DMS 273 treated with DMSO at 0.1 percent for 48 hours (cell line): ENCODE measurements around the gene CCDC188.
"Not testable (repeated sequence)": the region's sequence is repeated elsewhere in the genome, so short reads cannot be mapped to it uniquely, and the experiment has no call there.

Experiments used
- DNase-seq: peaks from one replicate; lab custom pipeline; 2025; lab: John Stamatoyannopoulos, UW

Gene CCDC188

DNA sequence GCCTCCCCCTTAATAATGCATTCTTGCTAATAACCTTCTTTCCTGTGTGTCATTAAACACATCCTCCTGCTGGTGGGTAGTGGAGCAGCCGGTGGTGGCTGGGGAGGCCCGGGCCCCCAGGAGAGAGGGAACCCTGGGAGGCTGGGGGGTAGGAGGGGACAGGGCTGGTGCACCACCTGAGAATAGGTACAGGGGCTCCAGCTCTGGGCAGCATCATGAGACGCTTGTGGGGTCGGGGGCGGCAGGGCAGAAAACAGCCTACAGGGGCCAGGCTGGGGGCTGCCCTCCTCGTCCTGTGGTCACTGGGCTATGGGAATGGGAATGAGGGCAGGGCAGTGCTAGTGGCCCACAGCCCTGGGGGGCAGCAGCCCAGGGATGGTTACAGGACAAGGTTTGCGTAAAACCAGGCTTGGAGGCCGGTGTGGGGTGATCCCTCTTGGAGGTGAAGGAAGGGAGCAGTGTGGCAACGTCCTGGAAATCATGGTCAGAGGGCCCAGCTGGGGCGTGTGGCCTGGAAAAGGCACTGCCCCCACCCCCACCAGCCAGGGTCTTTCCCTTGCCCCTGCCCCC lies 18.5 kb upstream of the CCDC188 start:
- DNase-seq, result no peak

DNA sequence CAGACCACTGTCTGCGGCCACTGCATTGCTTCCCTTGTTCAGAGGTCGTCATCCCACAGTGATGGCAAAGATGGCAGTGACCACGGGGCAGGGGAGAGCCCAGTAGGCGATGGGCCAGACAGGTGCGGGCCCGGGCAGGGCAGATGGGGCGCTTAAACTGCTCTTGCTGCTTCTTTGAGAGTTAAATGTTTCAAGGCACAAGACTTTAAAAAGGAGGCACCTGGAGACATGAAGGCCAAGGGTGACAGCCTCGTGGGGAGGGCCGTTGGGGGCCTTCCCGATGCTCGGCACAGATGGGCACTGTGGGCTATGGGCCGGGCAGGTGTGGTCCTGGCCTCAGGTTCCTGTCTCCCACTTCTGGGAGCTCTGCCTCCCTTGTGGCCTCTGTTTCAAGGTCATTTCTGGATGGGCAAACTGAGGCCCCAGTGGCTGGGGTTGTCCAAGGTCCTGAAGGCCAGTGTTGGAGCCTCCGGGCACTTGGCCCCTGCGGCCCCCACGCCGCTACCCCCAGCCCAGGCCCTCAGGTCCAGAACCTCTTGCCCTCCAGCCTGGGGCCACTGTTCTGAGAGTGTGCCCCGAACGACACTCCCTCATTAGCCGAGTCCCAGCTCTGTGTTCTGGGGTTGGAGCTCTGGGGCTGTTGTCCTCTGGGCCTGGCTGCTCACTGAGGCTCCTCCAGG lies 16.9 kb upstream of the CCDC188 start:
- no peak for DNase-seq

DNA sequence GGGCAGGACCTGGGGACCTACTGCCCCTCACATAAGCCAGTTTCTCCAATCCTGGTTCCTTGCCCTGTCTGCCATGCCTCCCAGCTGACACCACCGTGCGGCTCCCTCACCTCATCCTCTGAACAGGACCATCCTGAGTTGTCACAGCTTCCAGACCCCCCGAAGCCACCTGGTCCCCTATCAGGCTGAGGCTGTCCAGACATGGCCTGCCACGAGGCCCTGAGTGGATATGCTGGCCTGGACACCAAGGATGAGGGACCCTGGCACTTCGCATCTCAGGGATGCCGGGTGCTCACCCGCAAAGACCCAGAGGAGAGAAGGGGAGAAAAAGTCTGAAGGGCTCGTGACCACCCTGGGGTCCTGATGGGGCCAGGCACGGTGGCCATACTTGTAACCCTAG lies 15.8 kb upstream of the CCDC188 start:
- no peak for DNase-seq

GRCh38 chr22:20165913-20166312 lies 15.1 kb upstream of the CCDC188 start:
- DNase-seq, result no peak

- DNase-seq, result no peak
Measured at GRCh38 chr22:20165421-20165820, 14.6 kb upstream of the CCDC188 start.

DNA sequence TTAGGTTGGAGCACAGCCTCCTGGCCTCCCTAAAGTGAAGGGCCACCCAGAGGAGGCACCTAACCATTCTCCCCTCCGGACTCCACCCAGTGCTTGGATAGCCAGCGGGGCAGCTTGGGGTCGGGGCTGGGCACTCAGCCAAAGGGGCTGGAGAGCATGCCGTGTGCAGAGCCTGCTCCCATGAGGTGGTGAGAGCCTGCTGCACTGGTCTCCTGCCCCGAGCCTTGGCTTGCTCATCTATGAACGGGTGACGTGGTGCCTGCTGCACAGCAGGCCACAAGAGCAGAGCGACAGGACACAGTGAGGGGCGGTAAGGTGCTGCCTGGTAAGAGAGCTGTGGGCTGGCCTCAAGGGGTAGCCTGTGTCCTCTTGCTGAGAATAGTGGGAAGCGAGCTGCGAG lies 14.0 kb upstream of the CCDC188 start:
- no peak for DNase-seq

DNA sequence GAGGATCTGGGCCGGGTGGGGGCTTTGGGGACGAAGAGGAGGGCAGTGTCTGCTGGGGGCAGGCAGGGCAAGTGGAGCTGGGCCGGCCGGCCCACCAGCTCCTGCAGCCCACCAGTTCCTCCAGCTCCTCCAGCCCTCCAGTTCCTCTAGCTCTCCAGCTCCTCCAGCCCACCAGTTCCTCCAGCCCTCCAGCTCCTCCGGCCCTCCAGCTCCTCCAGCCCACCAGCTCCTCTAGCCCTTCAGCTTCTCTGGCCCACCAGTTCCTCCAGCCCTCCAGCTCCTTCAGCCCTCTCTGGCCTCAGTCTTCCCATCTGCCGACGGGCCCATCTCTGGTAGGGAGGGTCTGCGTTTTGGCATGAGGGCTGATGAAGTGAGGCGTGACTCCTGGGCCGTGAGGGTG lies 9.2 kb upstream of the CCDC188 start:
- DNase-seq, result no peak

- not testable (repeated sequence) for DNase-seq
Measured at GRCh38 chr22:20159531-20159930, 8.7 kb upstream of the CCDC188 start.

DNA sequence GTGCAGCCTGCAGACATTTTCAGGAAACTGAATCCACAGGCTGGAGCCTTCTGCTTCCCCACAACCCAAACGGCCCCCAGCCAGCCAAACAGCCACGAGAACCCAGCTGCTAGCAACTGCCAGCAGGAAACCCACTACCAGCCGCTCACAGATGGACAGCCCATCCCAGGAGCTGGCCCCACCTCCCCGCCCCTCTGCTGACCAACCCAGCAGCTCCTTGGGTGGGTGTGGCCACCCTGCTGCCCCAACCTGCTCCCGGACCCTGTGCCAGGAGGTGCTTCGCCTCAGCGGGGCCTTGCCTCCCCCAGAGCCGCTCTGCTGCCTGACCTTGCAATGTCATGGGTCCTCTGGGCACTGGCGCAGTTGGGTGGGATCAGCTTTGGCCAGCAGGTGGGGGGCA lies 8.2 kb upstream of the CCDC188 start:
- DNase-seq, result peak; percentile 3

DNA sequence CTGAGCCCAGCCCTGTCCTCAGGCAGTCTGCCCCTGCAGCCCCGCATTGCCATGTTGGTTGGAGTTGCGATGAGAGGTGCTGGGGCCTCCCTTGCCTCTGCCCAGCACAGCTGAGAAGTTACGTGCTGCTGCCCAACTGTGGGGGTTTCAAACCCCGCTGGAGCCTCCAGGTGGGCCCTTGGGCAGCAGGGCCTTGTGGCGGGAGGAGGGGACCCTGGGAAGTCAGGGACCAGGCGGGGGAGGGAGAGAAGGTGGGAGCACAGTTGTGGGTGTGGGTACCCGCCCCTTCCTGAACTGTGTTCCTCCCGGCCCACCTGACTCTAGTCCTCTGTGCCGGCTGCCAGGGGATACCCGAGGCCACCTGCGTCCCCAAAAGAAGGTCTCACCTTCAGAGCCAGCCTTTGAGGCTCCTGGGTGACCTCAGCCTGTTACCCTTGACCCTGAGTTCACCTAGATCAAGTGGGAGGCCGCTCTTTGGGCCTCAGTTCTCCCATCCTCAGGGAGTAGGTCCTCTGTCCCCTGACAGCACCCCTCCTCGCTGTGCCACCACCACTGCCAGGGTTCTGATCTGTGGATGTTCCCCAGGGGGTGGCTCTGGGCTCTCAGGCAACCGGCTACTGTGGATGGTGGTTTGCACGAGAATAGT lies 7.7 kb upstream of the CCDC188 start:
- DNase-seq, result no peak

GRCh38 chr22:20157430-20158183 lies 6.8 kb upstream of the CCDC188 start:
- DNase-seq, result no peak

DNA sequence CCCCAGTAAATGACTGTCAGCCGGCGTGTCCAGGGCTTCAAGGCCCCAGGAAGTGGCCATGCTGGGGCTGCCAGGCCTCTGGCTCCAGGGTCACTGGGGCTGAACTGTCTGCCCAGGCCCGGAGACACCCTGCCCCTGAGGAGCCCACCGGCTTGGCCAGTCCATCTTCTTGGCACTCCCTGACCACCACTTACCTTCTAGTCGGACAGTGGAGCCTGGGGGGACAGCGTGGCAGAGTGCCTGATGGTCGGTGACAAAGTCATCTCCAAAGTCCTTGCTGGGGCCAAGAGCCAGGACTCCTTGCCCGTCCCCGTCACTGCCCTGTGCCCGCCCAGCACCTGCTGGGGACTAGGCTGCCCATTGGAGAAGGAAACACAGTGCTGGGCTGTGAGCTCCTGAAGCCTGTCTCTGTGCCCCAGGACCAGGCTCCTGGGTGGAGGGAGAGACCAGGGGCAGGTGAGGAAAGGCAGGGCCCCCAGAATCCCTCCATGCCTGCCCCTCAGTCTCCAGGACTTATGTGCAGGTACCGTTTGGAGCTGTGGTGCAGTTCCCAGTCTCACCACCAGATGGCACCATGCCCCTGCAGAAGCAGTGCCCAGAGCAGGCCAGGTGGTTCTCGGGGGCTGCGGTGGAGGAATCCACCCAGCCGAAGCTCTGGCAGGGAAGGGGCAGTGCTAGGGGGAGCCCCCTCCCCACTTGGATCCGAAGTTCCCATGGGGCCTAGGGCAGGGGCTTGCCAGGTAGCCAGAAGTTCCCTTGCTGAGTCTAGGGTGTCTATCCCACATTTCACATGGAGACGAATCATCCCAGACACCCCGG lies 6.0 kb upstream of the CCDC188 start:
- no peak for DNase-seq

- no peak for DNase-seq
Measured at GRCh38 chr22:20156042-20156389, 5.2 kb upstream of the CCDC188 start.

DNA sequence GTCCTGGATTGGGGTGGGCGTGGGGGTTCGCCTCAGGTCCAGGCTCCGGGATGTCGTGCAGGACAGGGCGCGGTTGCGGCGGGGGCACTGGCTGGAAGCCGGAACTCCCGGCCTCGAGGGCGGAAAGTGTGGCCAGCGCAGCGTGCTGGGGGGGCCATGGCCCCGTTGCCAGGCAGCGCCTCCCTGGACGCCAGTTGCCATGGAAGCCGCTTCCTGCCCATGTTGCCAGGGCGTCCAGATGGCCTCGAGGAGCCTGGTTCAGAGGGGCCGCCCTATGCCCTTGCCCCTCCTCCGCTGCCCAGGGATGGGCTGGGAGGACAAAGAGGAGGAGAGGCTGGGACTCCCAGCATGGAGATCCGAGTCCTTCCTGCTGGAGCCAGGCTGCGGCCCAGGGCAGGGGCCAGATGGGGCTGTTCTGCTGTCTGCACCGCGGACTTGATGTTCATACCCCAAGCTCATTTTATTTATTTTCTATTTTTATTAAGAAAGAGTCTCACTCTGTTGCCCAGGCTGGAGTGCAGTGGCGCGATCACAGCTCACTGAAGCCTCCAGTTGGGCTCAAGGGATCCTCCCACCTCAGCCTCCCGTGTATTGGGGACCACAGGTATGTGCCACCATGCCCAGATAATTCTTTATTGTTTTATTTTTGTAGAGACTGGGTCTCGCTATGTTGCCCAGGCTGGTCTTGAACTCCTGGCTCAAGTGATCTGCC lies 4.6 kb upstream of the CCDC188 start:
- peak; percentile 75 for DNase-seq

- DNase-seq, result no peak
Measured at GRCh38 chr22:20154602-20155187, 3.8 kb upstream of the CCDC188 start.

GRCh38 chr22:20153945-20154344 lies 3.1 kb upstream of the CCDC188 start:
- DNase-seq, result no peak

DNA sequence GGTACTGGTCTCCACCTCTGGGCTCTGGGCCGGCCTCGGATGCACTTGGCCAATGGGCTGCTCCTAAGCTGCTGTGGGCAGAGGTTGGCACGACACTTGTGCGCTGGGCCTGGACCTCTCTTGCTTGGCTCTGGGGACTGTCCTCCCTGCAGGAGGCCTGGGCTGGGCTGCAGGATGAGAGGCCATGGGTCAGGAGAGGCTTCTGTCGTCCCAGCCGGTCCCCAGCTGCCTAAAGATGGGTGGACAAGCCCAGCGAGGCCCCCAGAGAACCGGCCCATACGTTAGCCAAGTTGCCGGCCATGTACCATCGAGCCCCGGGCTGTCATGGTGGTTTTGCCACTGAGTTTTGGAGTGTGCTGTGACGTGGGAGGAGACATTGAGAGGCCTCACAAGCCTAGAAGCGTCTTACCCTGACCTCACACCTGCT lies 1.6 kb upstream of the CCDC188 start:
- no peak for DNase-seq

GRCh38 chr22:20151276-20151588 lies 377 bp upstream of the CCDC188 start:
- no peak for DNase-seq

- DNase-seq, result no peak
Measured at GRCh38 chr22:20149257-20150250, 1.3 kb downstream of the CCDC188 start.

DNA sequence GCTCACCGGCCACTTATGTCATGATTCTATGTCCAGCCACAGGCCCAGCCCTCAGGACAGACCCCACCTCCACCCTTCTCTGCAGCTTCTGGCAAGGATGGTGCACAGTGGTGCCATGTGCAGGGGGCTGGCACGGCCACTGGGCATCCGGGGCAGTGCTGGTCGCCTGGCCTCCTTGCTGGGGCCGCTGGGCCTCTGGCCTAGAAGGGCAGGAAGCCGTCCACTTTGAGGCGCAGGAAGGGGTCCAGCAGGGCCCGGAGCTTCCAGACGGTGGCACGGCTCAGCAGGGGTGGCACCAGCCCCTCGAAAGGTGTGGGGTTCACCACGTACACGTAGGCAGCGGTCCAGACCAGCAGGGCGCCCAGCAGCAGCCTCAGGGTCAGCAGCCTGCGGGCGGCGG lies 2.4 kb downstream of the CCDC188 start:
- no peak for DNase-seq
